ENCODE results near the gene SSC4D. TPM values are rescaled to one million over a fixed set of nuclear protein-coding genes. Genes with fewer than 3 reads are reported as not detected.
"Not testable (repeated sequence)": the region's sequence is repeated elsewhere in the genome, so short reads cannot be mapped to it uniquely, and the experiment has no call there.

The SSC4D gene
- total and polyA plus RNA-seq, 4 donors: 0.28 to 2.1 (median 1.9) TPM

DNA sequence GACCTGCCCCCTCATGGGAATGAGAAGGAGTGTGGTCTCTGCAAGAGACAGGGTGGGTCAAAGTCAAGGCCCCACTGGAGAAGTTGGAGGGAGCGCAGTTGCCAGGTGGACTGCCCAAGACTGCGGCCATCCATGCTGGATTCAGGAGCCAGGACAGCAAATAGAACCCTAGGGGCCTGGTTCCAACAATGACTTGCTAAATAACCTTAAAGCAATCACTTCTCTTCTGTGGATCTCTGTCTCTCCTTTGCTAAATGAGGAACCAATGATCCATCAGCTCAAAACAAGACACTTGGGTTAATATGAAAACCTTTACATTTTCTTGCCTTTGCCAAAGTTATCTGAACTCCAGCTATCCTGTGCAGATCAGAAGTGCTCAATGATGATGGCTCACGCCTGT, 38.1 kb downstream of the SSC4D start:
- DNase-seq (no peak), ATAC-seq (ENCODE audit: insufficient read depth, low FRiP score) (no peak)
- Histone ChIP-seq H3K4me1 (ENCODE audit: control insufficient read depth in 5 of 5, insufficient read depth in 5 of 5, low read length in 5 of 5) (no peaks in the 10 kb centered on the region), H3K36me3 (ENCODE audit: control insufficient read depth in 4 of 4, insufficient read depth in 4 of 4, low read length in 4 of 4) (no peaks in the 10 kb centered on the region), H3K27ac (ENCODE audit: low read depth in 1 of 2, low read length in 1 of 2) (no peak overlapping the region), H3K4me3 (no peak overlapping the region), H3K27me3 (ENCODE audit: control insufficient read depth in 3 of 3, insufficient read depth in 3 of 3, low read length in 2 of 3) (no peaks in the 10 kb centered on the region), H3K9me3 (ENCODE audit: control insufficient read depth in 4 of 4, insufficient read depth in 3 of 4, low read length in 3 of 4) (no peaks in the 10 kb centered on the region), H3K9ac (ENCODE audit: insufficient read depth in 1 of 2, low read length in 2 of 2) (no peak overlapping the region)
- 97 to 100% methylated on average over 3 of the region's 3 CpGs for WGBS, 2 donors
- TF ChIP-seq, protein P1, sequence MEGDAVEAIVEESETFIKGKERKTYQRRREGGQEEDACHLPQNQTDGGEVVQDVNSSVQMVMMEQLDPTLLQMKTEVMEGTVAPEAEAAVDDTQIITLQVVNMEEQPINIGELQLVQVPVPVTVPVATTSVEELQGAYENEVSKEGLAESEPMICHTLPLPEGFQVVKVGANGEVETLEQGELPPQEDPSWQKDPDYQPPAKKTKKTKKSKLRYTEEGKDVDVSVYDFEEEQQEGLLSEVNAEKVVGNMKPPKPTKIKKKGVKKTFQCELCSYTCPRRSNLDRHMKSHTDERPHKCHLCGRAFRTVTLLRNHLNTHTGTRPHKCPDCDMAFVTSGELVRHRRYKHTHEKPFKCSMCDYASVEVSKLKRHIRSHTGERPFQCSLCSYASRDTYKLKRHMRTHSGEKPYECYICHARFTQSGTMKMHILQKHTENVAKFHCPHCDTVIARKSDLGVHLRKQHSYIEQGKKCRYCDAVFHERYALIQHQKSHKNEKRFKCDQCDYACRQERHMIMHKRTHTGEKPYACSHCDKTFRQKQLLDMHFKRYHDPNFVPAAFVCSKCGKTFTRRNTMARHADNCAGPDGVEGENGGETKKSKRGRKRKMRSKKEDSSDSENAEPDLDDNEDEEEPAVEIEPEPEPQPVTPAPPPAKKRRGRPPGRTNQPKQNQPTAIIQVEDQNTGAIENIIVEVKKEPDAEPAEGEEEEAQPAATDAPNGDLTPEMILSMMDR (IDR thresholded peaks at IDR 0.05; ENCODE audit: control extremely low read depth, extremely low read depth): no peak

DNA sequence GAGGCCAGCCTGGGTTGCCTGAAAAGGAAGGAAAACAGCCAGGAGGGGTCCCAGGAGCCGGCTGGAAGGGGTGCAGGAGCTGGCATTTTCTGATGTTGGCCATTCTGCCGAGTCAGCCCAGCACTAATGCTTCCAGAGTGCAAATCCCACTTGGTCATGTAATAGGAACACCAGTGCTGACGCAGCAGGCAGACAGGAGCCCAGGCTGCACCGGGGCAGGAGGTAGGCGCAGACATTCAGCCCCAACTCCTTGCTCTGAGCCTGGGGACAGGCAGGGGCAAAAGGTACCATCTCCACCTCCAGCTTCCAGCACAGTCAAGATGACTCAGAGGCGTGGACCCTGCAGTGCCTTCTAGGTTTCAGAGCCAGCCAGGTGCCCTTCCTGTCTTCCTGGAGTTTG, 40.5 kb downstream of the SSC4D start:
- Histone ChIP-seq H3K9ac (ENCODE audit: insufficient read depth in 1 of 2, low read length in 2 of 2) (no peak overlapping the region), H3K36me3 (ENCODE audit: control insufficient read depth in 4 of 4, insufficient read depth in 4 of 4, low read length in 4 of 4) (no peaks in the 10 kb centered on the region), H3K4me3 (no peak overlapping the region), H3K4me1 (ENCODE audit: control insufficient read depth in 5 of 5, insufficient read depth in 5 of 5, low read length in 5 of 5) (peaks cover 0 to 9% (median 4%) of the 10 kb centered on the region in 5 donors), H3K27me3 (ENCODE audit: control insufficient read depth in 3 of 3, insufficient read depth in 3 of 3, low read length in 2 of 3) (no peaks in the 10 kb centered on the region), H3K27ac (ENCODE audit: low read depth in 1 of 2, low read length in 1 of 2) (no peak overlapping the region), H3K9me3 (ENCODE audit: control insufficient read depth in 4 of 4, insufficient read depth in 3 of 4, low read length in 3 of 4) (no peaks in the 10 kb centered on the region)
- no peak for DNase-seq
- ATAC-seq (ENCODE audit: insufficient read depth, low FRiP score): no peak
- TF ChIP-seq, protein P1 (IDR thresholded peaks at IDR 0.05; ENCODE audit: control extremely low read depth, extremely low read depth): no peak
- 78 to 83% methylated on average over 6 of the region's 6 CpGs for WGBS, 2 donors

DNA sequence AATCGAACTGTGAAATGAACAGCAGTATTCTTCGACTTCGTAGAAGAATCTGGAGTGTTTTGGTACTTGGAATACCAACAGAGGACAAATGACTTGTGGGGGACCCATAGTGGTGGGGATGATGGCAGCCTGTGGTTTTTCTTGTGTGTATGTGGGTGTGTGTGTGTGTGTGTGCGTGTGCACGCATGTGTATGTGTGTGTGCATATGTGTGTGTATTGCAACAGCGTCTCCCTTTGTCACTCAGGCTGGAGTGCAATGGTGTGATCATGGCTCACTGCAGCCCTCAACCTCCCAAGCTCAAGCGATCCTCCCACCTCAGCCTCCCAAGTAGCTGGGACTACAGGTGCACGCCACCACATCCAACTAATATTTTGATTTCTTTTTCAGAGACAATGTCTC, 41.3 kb downstream of the SSC4D start:
- Histone ChIP-seq H3K9me3 (ENCODE audit: control insufficient read depth in 4 of 4, insufficient read depth in 3 of 4, low read length in 3 of 4) (no peaks in the 10 kb centered on the region), H3K9ac (ENCODE audit: insufficient read depth in 1 of 2, low read length in 2 of 2) (no peak overlapping the region), H3K27ac (ENCODE audit: low read depth in 1 of 2, low read length in 1 of 2) (no peak overlapping the region), H3K4me3 (no peak overlapping the region), H3K36me3 (ENCODE audit: control insufficient read depth in 4 of 4, insufficient read depth in 4 of 4, low read length in 4 of 4) (no peaks in the 10 kb centered on the region), H3K27me3 (ENCODE audit: control insufficient read depth in 3 of 3, insufficient read depth in 3 of 3, low read length in 2 of 3) (no peaks in the 10 kb centered on the region), H3K4me1 (ENCODE audit: control insufficient read depth in 5 of 5, insufficient read depth in 5 of 5, low read length in 5 of 5) (peaks cover 0 to 9% (median 6%) of the 10 kb centered on the region in 5 donors)
- TF ChIP-seq, protein P1 (IDR thresholded peaks at IDR 0.05; ENCODE audit: control extremely low read depth, extremely low read depth): no peak
- no peak for DNase-seq
- no peak for ATAC-seq (ENCODE audit: insufficient read depth, low FRiP score)
- 92 to 94% methylated on average over 8 of the region's 8 CpGs for WGBS, 2 donors

GRCh38 chr7:76364198-76364584, 45.3 kb downstream of the SSC4D start:
- Histone ChIP-seq H3K36me3 (ENCODE audit: control insufficient read depth in 4 of 4, insufficient read depth in 4 of 4, low read length in 4 of 4) (no peaks in the 10 kb centered on the region), H3K27me3 (ENCODE audit: control insufficient read depth in 3 of 3, insufficient read depth in 3 of 3, low read length in 2 of 3) (no peaks in the 10 kb centered on the region), H3K9me3 (ENCODE audit: control insufficient read depth in 4 of 4, insufficient read depth in 3 of 4, low read length in 3 of 4) (no peaks in the 10 kb centered on the region), H3K27ac (ENCODE audit: low read depth in 1 of 2, low read length in 1 of 2) (peak overlapping the region; percentile 13 to 95), H3K9ac (ENCODE audit: insufficient read depth in 1 of 2, low read length in 2 of 2) (no peak overlapping the region), H3K4me3 (no peak overlapping the region), H3K4me1 (ENCODE audit: control insufficient read depth in 5 of 5, insufficient read depth in 5 of 5, low read length in 5 of 5) (peaks cover 0 to 16% (median 6%) of the 10 kb centered on the region in 5 donors)
- ATAC-seq (ENCODE audit: insufficient read depth, low FRiP score) (no peak), DNase-seq (peak in 1 of 3 donors; percentile 62)
- TF ChIP-seq, protein P1 (IDR thresholded peaks at IDR 0.05; ENCODE audit: control extremely low read depth, extremely low read depth): no peak
- 25 to 32% methylated on average over 4 of the region's 4 CpGs for WGBS, 2 donors

GRCh38 chr7:76363754-76364153, 45.7 kb downstream of the SSC4D start:
- peaks cover 0 to 16% (median 6%) of the 10 kb centered on the region in 5 donors for H3K4me1 ChIP-seq (ENCODE audit: control insufficient read depth in 5 of 5, insufficient read depth in 5 of 5, low read length in 5 of 5)
- H3K36me3 ChIP-seq (ENCODE audit: control insufficient read depth in 4 of 4, insufficient read depth in 4 of 4, low read length in 4 of 4); H3K9ac ChIP-seq (ENCODE audit: insufficient read depth in 1 of 2, low read length in 2 of 2); H3K27me3 ChIP-seq (ENCODE audit: control insufficient read depth in 3 of 3, insufficient read depth in 3 of 3, low read length in 2 of 3); DNase-seq; H3K4me3 ChIP-seq; H3K9me3 ChIP-seq (ENCODE audit: control insufficient read depth in 4 of 4, insufficient read depth in 3 of 4, low read length in 3 of 4); ATAC-seq (ENCODE audit: insufficient read depth, low FRiP score): not testable (repeated sequence)
- 65 to 67% methylated on average over 3 of the region's 3 CpGs for WGBS, 2 donors
- peak overlapping the region in 1 of 2 donors; percentile 95 for H3K27ac ChIP-seq (ENCODE audit: low read depth in 1 of 2, low read length in 1 of 2)
